Measurements from ENCODE around the gene SCT. TPM values are rescaled to one million over a fixed set of nuclear protein-coding genes. Genes with fewer than 3 reads are reported as not detected.

SCT gene
- total RNA-seq, 1 donor from 2014 or later, result not detected

- Mint-ChIP-seq H3K27me3 (peaks cover 3% of the 10 kb centered on the region), H3K9me3 (no peaks in the 10 kb centered on the region), H3K27ac (no peak overlapping the region), H3K36me3 (ENCODE audit: low read depth) (peaks cover 16% of the 10 kb centered on the region), H3K4me1 (peaks cover 14% of the 10 kb centered on the region), H3K4me3 (no peak overlapping the region)
- ATAC-seq (ENCODE audit: low read depth) (no peak), DNase-seq (no peak)
- POLR2A ChIA-PET, result interaction anchor here (0.7 kb wide), 1 partner anchor 97 kb away, joined by 3 read pairs; no protein-coding TSS in a partner anchor
- intact Hi-C loops (cut with micrococcal nuclease), result no loop called here
- CTCF ChIA-PET, result no interaction called here
- no peak for TF ChIP-seq CTCF (IDR thresholded peaks at IDR 0.05)
Observed at GRCh38 chr11:643849-644738, 17.1 kb upstream of the SCT start.

GRCh38 chr11:643366-643765 is 16.4 kb upstream of the SCT start:
- Mint-ChIP-seq H3K27me3 (peaks cover 9% of the 10 kb centered on the region), H3K4me1 (peaks cover 21% of the 10 kb centered on the region), H3K27ac (no peak overlapping the region), H3K36me3 (ENCODE audit: low read depth) (peaks cover 12% of the 10 kb centered on the region), H3K9me3 (no peaks in the 10 kb centered on the region), H3K4me3 (no peak overlapping the region)
- intact Hi-C loops (cut with micrococcal nuclease), result no loop called here
- ATAC-seq (ENCODE audit: low read depth), result no peak
- TF ChIP-seq CTCF (IDR thresholded peaks at IDR 0.05), result no peak
- POLR2A ChIA-PET, result interaction anchor here (0.7 kb wide), 1 partner anchor 98 kb away, joined by 3 read pairs; no protein-coding TSS in a partner anchor
- CTCF ChIA-PET, result no interaction called here
- DNase-seq, result no peak

GRCh38 chr11:641806-642370 is 14.9 kb upstream of the SCT start:
- ChIA-PET POLR2A (interaction anchor here (0.6 to 1.6 kb wide), 2 partner anchors 26 to 103 kb away, joined by 4 to 9 read pairs; partner anchors contain the start of gene IRF7), CTCF (interaction anchor here (1.4 kb wide), 1 partner anchor 20 kb away, joined by 3 read pairs; no protein-coding TSS in a partner anchor)
- H3K4me3 Mint-ChIP-seq, result no peak overlapping the region
- H3K4me1 Mint-ChIP-seq, result peaks cover 27% of the 10 kb centered on the region
- no peak for ATAC-seq (ENCODE audit: low read depth)
- no peaks in the 10 kb centered on the region for H3K9me3 Mint-ChIP-seq
- no peak for DNase-seq
- H3K36me3 Mint-ChIP-seq (ENCODE audit: low read depth), result peaks cover 8% of the 10 kb centered on the region
- intact Hi-C loops (cut with micrococcal nuclease), result no loop called here
- peaks cover 15% of the 10 kb centered on the region for H3K27me3 Mint-ChIP-seq
- no peak for TF ChIP-seq CTCF (IDR thresholded peaks at IDR 0.05)
- H3K27ac Mint-ChIP-seq, result no peak overlapping the region

GRCh38 chr11:640021-640706 is 13.2 kb upstream of the SCT start:
- Mint-ChIP-seq H3K4me1 (peaks cover 24% of the 10 kb centered on the region), H3K4me3 (peak overlapping the region; percentile 56), H3K27me3 (peaks cover 23% of the 10 kb centered on the region), H3K27ac (no peak overlapping the region), H3K9me3 (no peaks in the 10 kb centered on the region), H3K36me3 (ENCODE audit: low read depth) (peaks cover 7% of the 10 kb centered on the region)
- intact Hi-C loops (cut with micrococcal nuclease), result no loop called here
- TF ChIP-seq CTCF (IDR thresholded peaks at IDR 0.05), result no peak
- DNase-seq (no peak), ATAC-seq (ENCODE audit: low read depth) (peak; percentile 56)
- POLR2A ChIA-PET, result interaction anchor here (1.6 kb wide), 1 partner anchor 24 kb away, joined by 4 read pairs; the partner anchor contains the start of gene IRF7
- CTCF ChIA-PET, result no interaction called here
